ENCODE results near the gene BTAF1.

GRCh38 chr10:91887272-91888076 is 36.1 kb upstream of the BTAF1 start:
- no peak for TF ChIP-seq POLR2A (IDR thresholded peaks at IDR 0.05)
- no peak for TF ChIP-seq CTCF (IDR thresholded peaks at IDR 0.05)
- no peak for TF ChIP-seq POLR2AphosphoS5 (IDR thresholded peaks at IDR 0.05)
- no peak for TF ChIP-seq EP300 (IDR thresholded peaks at IDR 0.05; ENCODE audit: low read depth)
